ENCODE measurements around the gene LRCH1. TPM values are rescaled to one million over a fixed set of nuclear protein-coding genes. Genes with fewer than 3 reads are reported as not detected.

LRCH1 gene
- polyA plus RNA-seq, 1 donor (not counting 4 experiments of a cell fraction or from before 2014, with no cell fraction given), result 16.2 TPM

DNA sequence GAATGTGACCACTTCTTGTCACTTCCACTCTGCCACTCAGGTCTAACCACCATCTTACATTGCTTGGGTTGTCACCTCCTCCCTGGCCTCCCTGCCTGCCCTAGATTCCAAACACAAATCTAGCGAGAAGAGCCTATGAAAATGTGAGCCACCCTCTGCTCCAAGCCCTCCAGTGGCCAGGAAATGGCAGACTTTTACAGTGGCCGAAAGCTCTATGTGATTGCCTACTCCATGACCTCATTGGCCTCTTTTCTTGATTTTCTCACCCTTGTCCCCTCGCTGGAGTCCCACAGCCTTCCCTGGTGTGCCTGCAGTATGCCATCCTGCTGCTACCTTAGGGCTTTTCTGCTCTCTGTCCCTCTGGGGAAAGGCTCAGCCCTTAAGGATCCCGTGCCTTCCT lies 84.2 kb downstream of the LRCH1 start:
- H4K20me1 ChIP-seq (ENCODE audit: control insufficient read depth, extremely low read depth, insufficient read depth, low read length), result no peaks in the 10 kb centered on the region

DNA sequence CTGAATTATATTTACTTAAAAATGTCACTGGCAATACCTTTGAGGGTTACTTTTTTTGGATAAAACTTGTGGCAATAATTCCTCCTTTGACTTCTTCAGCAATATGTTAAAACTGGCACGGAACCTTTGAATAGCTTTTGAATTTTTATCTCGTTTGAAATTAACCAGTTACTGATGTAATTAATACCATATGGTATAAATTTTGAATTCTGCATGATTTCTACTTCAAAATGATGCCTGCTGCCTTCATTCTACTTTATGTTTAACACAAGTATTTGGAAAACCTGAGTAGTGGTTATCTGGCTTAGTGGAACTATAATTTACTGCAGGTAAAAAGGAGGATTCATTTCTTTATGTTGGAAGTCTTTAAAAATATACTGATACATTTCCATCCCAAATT lies 85.3 kb downstream of the LRCH1 start:
- Histone ChIP-seq H3K9me1 (ENCODE audit: control insufficient read depth, extremely low read depth, insufficient read depth, low read length) (peaks cover 3% of the 10 kb centered on the region), H3K9ac (ENCODE audit: control insufficient read depth, extremely low read depth, insufficient read depth, low read length) (no peak overlapping the region), H3K27ac (ENCODE audit: control insufficient read depth, insufficient read depth, low read length) (no peak overlapping the region), H3K27me3 (ENCODE audit: control insufficient read depth, extremely low read depth, insufficient read depth, low read length) (no peaks in the 10 kb centered on the region), H3K4me2 (ENCODE audit: control insufficient read depth, extremely low read depth, insufficient read depth, low read depth, low read length) (no peak overlapping the region), H3K36me3 (ENCODE audit: control insufficient read depth in 2 of 2, extremely low read depth in 1 of 2, insufficient read depth in 2 of 2, low read length in 2 of 2) (no peaks in the 10 kb centered on the region), H3K4me3 (ENCODE audit: control insufficient read depth in 2 of 3, extremely low read depth in 1 of 3, insufficient read depth in 2 of 3, low read depth in 1 of 3, low read length in 3 of 3) (no peak overlapping the region), H4K20me1 (ENCODE audit: control insufficient read depth, extremely low read depth, insufficient read depth, low read length) (no peaks in the 10 kb centered on the region), H3K79me2 (ENCODE audit: control insufficient read depth, insufficient read depth, low read length) (peaks cover 76% of the 10 kb centered on the region), H3K4me1 (ENCODE audit: control insufficient read depth, extremely low read depth, insufficient read depth, low read length) (peaks cover 23% of the 10 kb centered on the region), H2AFZ (ENCODE audit: control insufficient read depth, low read length) (no peak overlapping the region), H3K9me3 (ENCODE audit: control insufficient read depth, low read depth, low read length) (no peaks in the 10 kb centered on the region)
- TF ChIP-seq EZH2 (IDR thresholded peaks at IDR 0.05; ENCODE audit: low read length), result no peak
- TF ChIP-seq, protein P1, sequence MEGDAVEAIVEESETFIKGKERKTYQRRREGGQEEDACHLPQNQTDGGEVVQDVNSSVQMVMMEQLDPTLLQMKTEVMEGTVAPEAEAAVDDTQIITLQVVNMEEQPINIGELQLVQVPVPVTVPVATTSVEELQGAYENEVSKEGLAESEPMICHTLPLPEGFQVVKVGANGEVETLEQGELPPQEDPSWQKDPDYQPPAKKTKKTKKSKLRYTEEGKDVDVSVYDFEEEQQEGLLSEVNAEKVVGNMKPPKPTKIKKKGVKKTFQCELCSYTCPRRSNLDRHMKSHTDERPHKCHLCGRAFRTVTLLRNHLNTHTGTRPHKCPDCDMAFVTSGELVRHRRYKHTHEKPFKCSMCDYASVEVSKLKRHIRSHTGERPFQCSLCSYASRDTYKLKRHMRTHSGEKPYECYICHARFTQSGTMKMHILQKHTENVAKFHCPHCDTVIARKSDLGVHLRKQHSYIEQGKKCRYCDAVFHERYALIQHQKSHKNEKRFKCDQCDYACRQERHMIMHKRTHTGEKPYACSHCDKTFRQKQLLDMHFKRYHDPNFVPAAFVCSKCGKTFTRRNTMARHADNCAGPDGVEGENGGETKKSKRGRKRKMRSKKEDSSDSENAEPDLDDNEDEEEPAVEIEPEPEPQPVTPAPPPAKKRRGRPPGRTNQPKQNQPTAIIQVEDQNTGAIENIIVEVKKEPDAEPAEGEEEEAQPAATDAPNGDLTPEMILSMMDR (optimal IDR thresholded peaks at IDR 0.05 in 1 of 3, IDR thresholded peaks at IDR 0.05 in 1 of 3, conservative IDR thresholded peaks at IDR 0.05 in 1 of 3; ENCODE audit: extremely low read depth in 1 of 3, insufficient read depth in 2 of 3, low read length in 3 of 3), result no peak
- DNase-seq (ENCODE audit: low read depth, low spot score) (no peak), FAIRE-seq (no peak)
- dilution Hi-C loops (cut with MboI; ENCODE audit: extremely low pct_ligation_motif_present, low sequenced_read_pairs), result no loop called here

More for the DNA sequence above, 84.2 kb downstream of the LRCH1 start:
- Histone ChIP-seq H3K9me1 (ENCODE audit: control insufficient read depth, extremely low read depth, insufficient read depth, low read length) (no peaks in the 10 kb centered on the region), H3K27me3 (ENCODE audit: control insufficient read depth, extremely low read depth, insufficient read depth, low read length) (no peaks in the 10 kb centered on the region), H3K36me3 (ENCODE audit: control insufficient read depth in 2 of 2, extremely low read depth in 1 of 2, insufficient read depth in 2 of 2, low read length in 2 of 2) (no peaks in the 10 kb centered on the region), H3K4me1 (ENCODE audit: control insufficient read depth, extremely low read depth, insufficient read depth, low read length) (peaks cover 27% of the 10 kb centered on the region), H2AFZ (ENCODE audit: control insufficient read depth, low read length) (no peak overlapping the region), H3K4me3 (ENCODE audit: control insufficient read depth in 2 of 3, extremely low read depth in 1 of 3, insufficient read depth in 2 of 3, low read depth in 1 of 3, low read length in 3 of 3) (no peak overlapping the region), H3K79me2 (ENCODE audit: control insufficient read depth, insufficient read depth, low read length) (peaks cover 69% of the 10 kb centered on the region), H3K4me2 (ENCODE audit: control insufficient read depth, extremely low read depth, insufficient read depth, low read depth, low read length) (no peak overlapping the region), H3K27ac (ENCODE audit: control insufficient read depth, insufficient read depth, low read length) (no peak overlapping the region), H3K9ac (ENCODE audit: control insufficient read depth, extremely low read depth, insufficient read depth, low read length) (no peak overlapping the region), H3K9me3 (ENCODE audit: control insufficient read depth, low read depth, low read length) (no peaks in the 10 kb centered on the region)
- FAIRE-seq (no peak), DNase-seq (ENCODE audit: low read depth, low spot score) (no peak)
- dilution Hi-C loops (cut with MboI; ENCODE audit: extremely low pct_ligation_motif_present, low sequenced_read_pairs), result no loop called here
- TF ChIP-seq, protein P1 (optimal IDR thresholded peaks at IDR 0.05 in 1 of 3, IDR thresholded peaks at IDR 0.05 in 1 of 3, conservative IDR thresholded peaks at IDR 0.05 in 1 of 3; ENCODE audit: extremely low read depth in 1 of 3, insufficient read depth in 2 of 3, low read length in 3 of 3), result no peak
- TF ChIP-seq EZH2 (IDR thresholded peaks at IDR 0.05; ENCODE audit: low read length), result no peak
